GM10266 (cell line): Measurements from ENCODE around the gene PSMD1.

Source experiments
- DNase-seq: peaks from one replicate; pipeline ENCODE4 v3.0.0; 2012; ENCODE audit errors: extremely low spot score
- TF ChIP-seq, protein P1 (sequence below): IDR thresholded peaks from 2 replicates; pipeline ENCODE4 v1.5.1; 2012; ENCODE audit warnings: mild to moderate bottlenecking, low read depth; ENCODE audit not compliant: control insufficient read depth, insufficient read depth; ENCODE audit errors: missing control alignments

PSMD1 gene

GRCh38 chr2:231056453-231057416 is at the start of gene PSMD1:
TSS of gene PSMD1 (plus strand) at chr2:231056867. CDS start at chr2:231057026, 159 bp downstream.
- DNase-seq, result peak; percentile 95

DNA sequence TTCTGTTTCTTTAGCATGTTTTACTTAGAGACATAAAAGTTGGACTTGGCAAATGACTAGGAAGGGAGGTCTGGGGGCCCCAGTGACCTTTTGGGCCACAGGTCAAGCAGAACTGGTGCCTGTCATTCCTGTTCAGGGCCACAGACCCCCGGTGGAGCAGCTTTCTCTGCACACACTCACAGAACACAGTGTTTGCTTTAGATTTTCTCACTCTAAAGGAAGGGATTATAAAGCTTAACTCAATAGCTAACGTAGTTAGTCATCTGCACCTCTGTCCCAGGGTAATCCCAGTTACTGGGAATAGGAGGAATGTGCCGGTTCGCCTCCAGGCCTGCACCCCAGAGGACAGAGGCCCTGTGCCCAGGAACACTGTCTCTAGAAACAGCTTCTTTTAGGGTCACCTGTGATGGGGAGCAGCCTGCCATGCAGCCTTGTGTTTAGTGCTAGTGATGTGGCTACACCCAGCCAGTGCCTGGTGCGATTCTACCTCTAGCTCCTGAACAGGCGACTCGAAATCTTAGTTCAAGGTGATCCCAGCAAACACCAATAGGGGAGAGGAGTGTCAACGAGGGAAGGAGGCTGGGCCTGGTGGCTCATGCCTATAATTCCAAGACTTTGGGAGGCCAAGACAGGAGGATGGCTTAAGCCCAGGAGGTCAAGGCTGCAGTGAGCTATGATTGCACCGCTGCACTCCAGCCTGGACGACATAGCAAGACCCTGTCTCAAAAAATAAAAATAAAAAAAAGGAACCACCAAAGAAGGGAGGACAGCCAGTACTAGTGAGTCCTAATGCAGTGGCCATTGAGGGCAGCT is 49.2 kb upstream of the PSMD1 start:
- no peak for DNase-seq
- TF ChIP-seq, protein P1, sequence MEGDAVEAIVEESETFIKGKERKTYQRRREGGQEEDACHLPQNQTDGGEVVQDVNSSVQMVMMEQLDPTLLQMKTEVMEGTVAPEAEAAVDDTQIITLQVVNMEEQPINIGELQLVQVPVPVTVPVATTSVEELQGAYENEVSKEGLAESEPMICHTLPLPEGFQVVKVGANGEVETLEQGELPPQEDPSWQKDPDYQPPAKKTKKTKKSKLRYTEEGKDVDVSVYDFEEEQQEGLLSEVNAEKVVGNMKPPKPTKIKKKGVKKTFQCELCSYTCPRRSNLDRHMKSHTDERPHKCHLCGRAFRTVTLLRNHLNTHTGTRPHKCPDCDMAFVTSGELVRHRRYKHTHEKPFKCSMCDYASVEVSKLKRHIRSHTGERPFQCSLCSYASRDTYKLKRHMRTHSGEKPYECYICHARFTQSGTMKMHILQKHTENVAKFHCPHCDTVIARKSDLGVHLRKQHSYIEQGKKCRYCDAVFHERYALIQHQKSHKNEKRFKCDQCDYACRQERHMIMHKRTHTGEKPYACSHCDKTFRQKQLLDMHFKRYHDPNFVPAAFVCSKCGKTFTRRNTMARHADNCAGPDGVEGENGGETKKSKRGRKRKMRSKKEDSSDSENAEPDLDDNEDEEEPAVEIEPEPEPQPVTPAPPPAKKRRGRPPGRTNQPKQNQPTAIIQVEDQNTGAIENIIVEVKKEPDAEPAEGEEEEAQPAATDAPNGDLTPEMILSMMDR, result no peak

More at GRCh38 chr2:231056453-231057416, at the start of gene PSMD1:
- TF ChIP-seq, protein P1, result peak; percentile 97

GRCh38 chr2:231008131-231008530 is 48.5 kb upstream of the PSMD1 start:
- DNase-seq, result no peak

DNA sequence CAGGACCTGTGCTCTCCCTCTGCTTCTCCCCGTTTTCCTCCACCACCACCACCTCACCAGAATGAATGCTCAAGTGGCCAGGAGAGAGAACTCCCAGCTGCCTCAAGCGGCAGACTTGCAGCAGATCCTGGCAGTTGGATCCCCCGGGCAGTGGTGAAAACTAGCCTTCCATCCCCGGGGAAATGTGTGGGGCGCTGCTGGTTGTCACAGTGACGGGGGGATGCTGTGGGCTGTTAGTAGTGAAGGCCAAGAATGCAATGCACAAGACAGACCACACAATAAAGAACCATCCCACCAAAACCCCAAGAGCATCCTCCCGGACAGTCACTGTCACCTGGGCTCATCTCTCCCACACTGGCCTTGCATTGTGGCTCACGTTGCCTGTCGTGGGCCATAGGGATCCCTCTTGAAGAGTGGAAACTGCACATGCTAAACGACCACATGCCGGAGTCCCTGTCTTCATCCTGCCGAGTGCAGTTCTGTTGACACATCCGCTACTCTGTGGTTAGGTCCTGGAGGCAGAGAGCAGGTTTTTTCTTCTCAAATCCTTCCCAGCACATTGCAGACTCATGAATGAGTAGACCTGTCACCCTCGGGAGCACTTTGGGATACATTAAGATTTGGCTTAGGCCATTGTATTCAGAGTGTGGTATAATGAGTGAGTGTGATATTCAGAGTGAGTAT is 47.3 kb upstream of the PSMD1 start:
- TF ChIP-seq, protein P1, result no peak
- DNase-seq, result no peak

More at GRCh38 chr2:231008131-231008530, 48.5 kb upstream of the PSMD1 start:
- TF ChIP-seq, protein P1, result no peak

- TF ChIP-seq, protein P1, result no peak
- no peak for DNase-seq
These were observed 46.4 kb upstream of the PSMD1 start for GRCh38 chr2:231010201-231010730.

GRCh38 chr2:231011526-231011925 is 45.1 kb upstream of the PSMD1 start:
- no peak for DNase-seq
- TF ChIP-seq, protein P1, result no peak
